GM12878 (cell line): ENCODE measurements around the gene SARDH. TPM values are rescaled to one million over a fixed set of nuclear protein-coding genes. Genes with fewer than 3 reads are reported as not detected.

Source experiments
- ATAC-seq: fragments of 200-7000 bp; cut with Tn5 transposase; 3 replicates; pipeline ENCODE4 v1.9.1; 2020; ENCODE audit warnings: mild to moderate bottlenecking, moderate library complexity
- BruUV-seq: library from RNA; stranded (reverse); fragments of 400-500 nt; replicated peaks from 2 replicates; lab custom pipeline; 2021; lab: Mats Ljungman, UMichigan
- CTCF ChIA-PET: fragments of 300-600 bp; sonication (Branson Sonifier 250); formaldehyde crosslinking; extraction: SDS; loops from one replicate; lab custom pipeline; 2021; ENCODE audit warnings: inconsistent platforms; lab: Yijun Ruan, JAX
- POLR2A ChIA-PET: fragments of 350-600 bp; formaldehyde crosslinking; extraction: SDS; loops from one replicate; lab custom pipeline; 2021; ENCODE audit warnings: inconsistent platforms; lab: Charles Lee
- RAD21 ChIA-PET: fragments of 300-600 bp; sonication (Branson Sonifier 250); formaldehyde crosslinking; loops from one replicate; lab custom pipeline; 2023; ENCODE audit warnings: antibody characterized with exemption; ENCODE audit not compliant: unreplicated experiment; lab: Charles Lee
- SMC1A ChIA-PET: fragments of 300-600 bp; sonication (Branson Sonifier 250); formaldehyde crosslinking; loops from one replicate; lab custom pipeline; 2023; ENCODE audit not compliant: unreplicated experiment, uncharacterized antibody; lab: Charles Lee
- DNase-seq: peaks from one replicate; pipeline ENCODE4 v3.0.0-alpha.2; 2011; ENCODE audit warnings: low read depth, low spot score
- FAIRE-seq: peaks from 3 replicates; lab custom pipeline; 2011; peaks lifted over from hg19 to GRCh38; lab: Jason Lieb, UNC
- H2AFZ ChIP-seq: 2 replicates; pipeline ENCODE4 v1.6.0; 2011; ENCODE audit warnings: low read depth, low read length, control low read depth; ENCODE audit not compliant: control insufficient read depth
- H3K27ac ChIP-seq: 2 replicates; pipeline ENCODE4 v1.5.1; 2011; ENCODE audit warnings: control low read depth; ENCODE audit not compliant: control insufficient read depth, insufficient read depth
- H3K27me3 ChIP-seq, 2 experiments: replicated peaks in 1 of 2; 2 replicates each; pipeline versions ENCODE4 v1.6.0 to v1.6.1; 2011; ENCODE audit warnings: low read length in 1 of 2; ENCODE audit not compliant: control insufficient read depth in 2 of 2, insufficient read depth in 2 of 2
- H3K36me3 ChIP-seq, 2 experiments: 2 replicates each; pipeline ENCODE4 v1.5.1; 2011; ENCODE audit warnings: low read length in 1 of 2; ENCODE audit not compliant: control insufficient read depth in 2 of 2, insufficient read depth in 2 of 2
- H3K4me1 ChIP-seq: 2 replicates; pipeline ENCODE4 v1.6.1; 2011; ENCODE audit warnings: mild to moderate bottlenecking, low read length, moderate library complexity, mixed read lengths; ENCODE audit not compliant: control insufficient read depth, insufficient read depth
- H3K4me2 ChIP-seq: 2 replicates; pipeline ENCODE4 v1.6.0; 2011; ENCODE audit warnings: control low read depth; ENCODE audit not compliant: control insufficient read depth, insufficient read depth
- H3K4me3 ChIP-seq: fragments of 200-600 bp; sonication (generic); 2 replicates; pipeline ENCODE4 v1.5.1; 2016
- H3K79me2 ChIP-seq: 2 replicates; pipeline ENCODE4 v1.6.0; 2011; ENCODE audit warnings: low read length; ENCODE audit not compliant: control insufficient read depth, insufficient read depth
- H3K9ac ChIP-seq: 2 replicates; pipeline ENCODE4 v1.8.0; 2011; ENCODE audit warnings: low read length, control low read depth, mixed read lengths; ENCODE audit not compliant: control insufficient read depth, insufficient read depth
- H3K9me3 ChIP-seq: replicated peaks from 3 replicates; pipeline ENCODE4 v1.5.1; 2011; ENCODE audit warnings: mild to moderate bottlenecking, low read length; ENCODE audit not compliant: control insufficient read depth, insufficient read depth
- H4K20me1 ChIP-seq: 2 replicates; pipeline ENCODE4 v1.6.0; 2011; ENCODE audit not compliant: control insufficient read depth, insufficient read depth
- CBX3 ChIP-seq: fragments of 200-600 bp; sonication (generic); IDR thresholded peaks from 2 replicates; pipeline ENCODE4 v1.6.1; 2016; ENCODE audit warnings: low read depth, borderline replicate concordance
- EGR1 ChIP-seq, 2 experiments: IDR thresholded peaks; 1 replicate in 1 of 2; 2 replicates in 1 of 2; pipeline ENCODE4 v1.6.1; 2011 to 2012; ENCODE audit warnings: low read depth in 2 of 2, low read length in 2 of 2, borderline replicate concordance in 1 of 2, mild to moderate bottlenecking in 1 of 2, moderate library complexity in 1 of 2
- NFIC ChIP-seq: IDR thresholded peaks from 2 replicates; pipeline ENCODE4 v1.6.1; 2012; ENCODE audit warnings: low read depth, mild to moderate bottlenecking, inconsistent platforms, low read length, moderate library complexity
- NR2C1 ChIP-seq: fragments of 450-650 bp; IDR thresholded peaks from 2 replicates; pipeline ENCODE4 v1.6.1; 2017; ENCODE audit warnings: antibody characterized with exemption, mild to moderate bottlenecking, moderate library complexity
- WGBS: methylation state at CpG from one replicate; pipeline ENCODE4 v1.1.6; 2016; ENCODE audit warnings: low lambda C conversion rate; ENCODE audit not compliant: insufficient replicate concordance, insufficient coverage; ENCODE audit errors: missing lambda C conversion rate; 5-methylcytosine and 5-hydroxymethylcytosine counted together
- in situ Hi-C: fragments of 300-500 bp; cut with MboI; formaldehyde crosslinking; loops from 9 replicates; pipeline ENCODE4 v1.14.3; 2018; ENCODE audit warnings: mixed read lengths
- intact Hi-C: fragments of 100-400 bp; cut with micrococcal nuclease; formaldehyde crosslinking; loops from one replicate; pipeline ENCODE4 v1.14.2; 2022; ENCODE audit not compliant: unreplicated experiment
- polyA plus RNA-seq, 11 experiments: library from polyadenylated mRNA; depleted of rRNA in 4 of 11; unstranded in 6 of 11; stranded (reverse) in 5 of 11; fragments of >200 nt; fragmentation: Nextera tagmentation in 4 of 11; fragmentation: Illumina TruSeq in 1 of 11; extraction: Ambion mirVana in 4 of 11; extraction: Trizol in 1 of 11; gene quantifications; 1 replicate in 1 of 11; 2 replicates in 10 of 11; pipeline versions ENCODE4 v1.2.1 to v1.2.3, GENCODE V29; 2011 to 2016; ENCODE audit warnings: inconsistent platforms in 2 of 11, missing spikeins in 2 of 11, low read depth in 1 of 11
- total RNA-seq, 4 experiments: library from RNA; depleted of rRNA in 3 of 4; stranded (reverse); fragments of >200 nt in 3 of 4; fragmentation: Illumina TruSeq in 1 of 4; extraction: Trizol in 1 of 4; gene quantifications; 2 replicates each; pipeline versions ENCODE4 v1.2.1 to v1.2.3, GENCODE V29; 2013 to 2021
- TF ChIP-seq, protein P1 (sequence below): IDR thresholded peaks from 2 replicates; pipeline ENCODE4 v1.6.1; 2011; ENCODE audit warnings: mild to moderate bottlenecking, low read depth, low read length, moderate library complexity; ENCODE audit not compliant: insufficient replicate concordance
- TF ChIP-seq, protein P2 (sequence below): IDR thresholded peaks from 2 replicates; pipeline ENCODE4 v1.6.1; 2011; ENCODE audit warnings: low read depth, low read length, improper control_type of control experiment, borderline replicate concordance
- TF ChIP-seq, protein P3 (sequence below): fragments of 450-650 bp; IDR thresholded peaks from 2 replicates; pipeline ENCODE4 v1.6.1; 2018; ENCODE audit warnings: borderline replicate concordance, mild to moderate bottlenecking; ENCODE audit not compliant: partially characterized antibody

SARDH gene
- total and polyA plus RNA-seq, 10 of the 15 experiments (the other 5 are each of a cell fraction or from before 2014, with no cell fraction given), result 0.03 to 0.15 (median 0.10) TPM; not detected in 6

DNA sequence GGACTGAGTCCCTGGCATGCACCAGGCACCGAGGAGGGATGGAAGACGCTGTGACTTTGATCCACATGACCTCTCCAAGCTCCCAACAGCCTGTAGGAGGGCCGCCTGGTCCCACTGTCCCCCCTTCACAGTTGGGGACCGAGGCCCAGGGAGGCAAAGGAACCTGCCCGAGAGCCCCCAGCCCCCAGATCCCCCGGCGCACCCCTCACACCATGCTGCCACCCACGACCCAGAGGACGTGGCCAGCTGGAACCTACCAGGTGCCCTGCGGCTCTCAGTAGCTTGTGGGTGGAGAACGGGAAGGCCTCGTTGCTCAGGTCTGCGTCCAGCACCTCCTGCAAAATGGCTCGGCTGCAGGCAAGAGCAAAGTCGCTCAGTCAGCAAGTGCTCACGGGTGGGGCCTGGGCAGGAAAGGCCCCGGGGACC is 53.2 kb downstream of the SARDH start:
- RAD21 ChIA-PET, result no interaction called here
- TF ChIP-seq, protein P1, sequence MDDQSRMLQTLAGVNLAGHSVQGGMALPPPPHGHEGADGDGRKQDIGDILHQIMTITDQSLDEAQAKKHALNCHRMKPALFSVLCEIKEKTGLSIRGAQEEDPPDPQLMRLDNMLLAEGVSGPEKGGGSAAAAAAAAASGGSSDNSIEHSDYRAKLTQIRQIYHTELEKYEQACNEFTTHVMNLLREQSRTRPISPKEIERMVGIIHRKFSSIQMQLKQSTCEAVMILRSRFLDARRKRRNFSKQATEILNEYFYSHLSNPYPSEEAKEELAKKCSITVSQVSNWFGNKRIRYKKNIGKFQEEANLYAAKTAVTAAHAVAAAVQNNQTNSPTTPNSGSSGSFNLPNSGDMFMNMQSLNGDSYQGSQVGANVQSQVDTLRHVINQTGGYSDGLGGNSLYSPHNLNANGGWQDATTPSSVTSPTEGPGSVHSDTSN, result no peak
- no peak for TF ChIP-seq NR2C1
- TF ChIP-seq NFIC, result no peak
- TF ChIP-seq, protein P2, sequence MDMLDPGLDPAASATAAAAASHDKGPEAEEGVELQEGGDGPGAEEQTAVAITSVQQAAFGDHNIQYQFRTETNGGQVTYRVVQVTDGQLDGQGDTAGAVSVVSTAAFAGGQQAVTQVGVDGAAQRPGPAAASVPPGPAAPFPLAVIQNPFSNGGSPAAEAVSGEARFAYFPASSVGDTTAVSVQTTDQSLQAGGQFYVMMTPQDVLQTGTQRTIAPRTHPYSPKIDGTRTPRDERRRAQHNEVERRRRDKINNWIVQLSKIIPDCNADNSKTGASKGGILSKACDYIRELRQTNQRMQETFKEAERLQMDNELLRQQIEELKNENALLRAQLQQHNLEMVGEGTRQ, result no peak
- TF ChIP-seq, protein P3, sequence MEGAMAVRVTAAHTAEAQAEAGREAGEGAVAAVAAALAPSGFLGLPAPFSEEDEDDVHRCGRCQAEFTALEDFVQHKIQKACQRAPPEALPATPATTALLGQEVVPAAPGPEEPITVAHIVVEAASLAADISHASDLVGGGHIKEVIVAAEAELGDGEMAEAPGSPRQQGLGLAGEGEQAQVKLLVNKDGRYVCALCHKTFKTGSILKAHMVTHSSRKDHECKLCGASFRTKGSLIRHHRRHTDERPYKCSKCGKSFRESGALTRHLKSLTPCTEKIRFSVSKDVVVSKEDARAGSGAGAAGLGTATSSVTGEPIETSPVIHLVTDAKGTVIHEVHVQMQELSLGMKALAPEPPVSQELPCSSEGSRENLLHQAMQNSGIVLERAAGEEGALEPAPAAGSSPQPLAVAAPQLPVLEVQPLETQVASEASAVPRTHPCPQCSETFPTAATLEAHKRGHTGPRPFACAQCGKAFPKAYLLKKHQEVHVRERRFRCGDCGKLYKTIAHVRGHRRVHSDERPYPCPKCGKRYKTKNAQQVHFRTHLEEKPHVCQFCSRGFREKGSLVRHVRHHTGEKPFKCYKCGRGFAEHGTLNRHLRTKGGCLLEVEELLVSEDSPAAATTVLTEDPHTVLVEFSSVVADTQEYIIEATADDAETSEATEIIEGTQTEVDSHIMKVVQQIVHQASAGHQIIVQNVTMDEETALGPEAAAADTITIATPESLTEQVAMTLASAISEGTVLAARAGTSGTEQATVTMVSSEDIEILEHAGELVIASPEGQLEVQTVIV, result no peak
- no peak for TF ChIP-seq CBX3
- TF ChIP-seq EGR1 (IDR thresholded peaks at IDR 0.05; ENCODE audit: borderline replicate concordance in 1 of 2, low read depth in 2 of 2, low read length in 2 of 2), result no peak
- H3K9ac ChIP-seq, result no peak overlapping the region
- no peak overlapping the region for H3K4me2 ChIP-seq
- WGBS, result 29% methylated on average over 10 of the region's 17 CpGs
- BruUV-seq, result no TSS peak
- ATAC-seq (no peak), FAIRE-seq (no peak), DNase-seq (no peak)
- SMC1A ChIA-PET, result no interaction called here
- no peak overlapping the region for H3K4me3 ChIP-seq
- H3K36me3 ChIP-seq, result no peaks in the 10 kb centered on the region
- POLR2A ChIA-PET, result no interaction called here
- intact Hi-C loops, result no loop called here
- H3K79me2 ChIP-seq, result no peaks in the 10 kb centered on the region
- in situ Hi-C loops, result no loop called here
- H2AFZ ChIP-seq, result no peak overlapping the region
- no peaks in the 10 kb centered on the region for H4K20me1 ChIP-seq
- peaks cover 0 to 4% of the 10 kb centered on the region in 2 experiments; a peak in 3 of 4 replicates for H3K27me3 ChIP-seq
- no peaks in the 10 kb centered on the region for H3K4me1 ChIP-seq
- no peak overlapping the region for H3K27ac ChIP-seq
- CTCF ChIA-PET, result interaction anchor here (1.0 kb wide), 1 partner anchor 16 kb away, joined by 3 read pairs; no protein-coding TSS in a partner anchor
- H3K9me3 ChIP-seq, result no peaks in the 10 kb centered on the region
